Coronary artery (tissue), 2 donors: ENCODE data around the gene PRPF40B.

ENCODE experiments used
- DNase-seq: peaks from one replicate; pipeline ENCODE4 v3.0.0-alpha.2; 2017; ENCODE audit warnings: low spot score
- H3K27ac ChIP-seq, 2 donors: fragments of 200-600 bp; sonication (generic); one replicate each; pipeline ENCODE4 v1.5.1; 2016 to 2019
- H3K4me3 ChIP-seq: fragments of 200-600 bp; sonication (generic); 2 replicates; pipeline ENCODE4 v1.5.1; 2016; ENCODE audit warnings: mild to moderate bottlenecking, moderate library complexity
- TF ChIP-seq, protein P1 (sequence below): fragments of 200-600 bp; sonication (generic); IDR thresholded peaks from one replicate; pipeline ENCODE4 v1.5.1; 2019; ENCODE audit warnings: antibody characterized with exemption

PRPF40B gene

DNA sequence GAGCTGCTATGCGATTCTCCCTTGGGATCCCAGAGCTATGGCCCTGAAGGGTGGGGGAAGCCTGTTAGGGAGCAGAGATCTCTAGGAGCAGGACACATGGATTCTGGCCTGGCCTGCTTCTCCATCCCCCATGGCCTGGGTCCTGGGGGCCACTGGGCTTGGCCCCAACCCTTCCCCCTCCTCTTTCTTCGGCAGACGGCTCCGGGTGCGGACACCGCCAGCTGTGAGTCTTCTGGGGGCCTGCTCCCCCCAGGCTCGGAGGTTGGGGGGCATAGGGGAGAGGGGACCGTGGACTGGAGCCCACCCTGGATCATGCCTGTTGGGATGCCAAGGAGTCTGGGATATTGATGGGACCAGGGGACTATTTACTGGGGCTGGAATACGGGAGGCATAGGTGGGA, 9.0 kb downstream of the PRPF40B start:
- no peak overlapping the region for H3K4me3 ChIP-seq
- no peak overlapping the region for H3K27ac ChIP-seq
- TF ChIP-seq, protein P1, sequence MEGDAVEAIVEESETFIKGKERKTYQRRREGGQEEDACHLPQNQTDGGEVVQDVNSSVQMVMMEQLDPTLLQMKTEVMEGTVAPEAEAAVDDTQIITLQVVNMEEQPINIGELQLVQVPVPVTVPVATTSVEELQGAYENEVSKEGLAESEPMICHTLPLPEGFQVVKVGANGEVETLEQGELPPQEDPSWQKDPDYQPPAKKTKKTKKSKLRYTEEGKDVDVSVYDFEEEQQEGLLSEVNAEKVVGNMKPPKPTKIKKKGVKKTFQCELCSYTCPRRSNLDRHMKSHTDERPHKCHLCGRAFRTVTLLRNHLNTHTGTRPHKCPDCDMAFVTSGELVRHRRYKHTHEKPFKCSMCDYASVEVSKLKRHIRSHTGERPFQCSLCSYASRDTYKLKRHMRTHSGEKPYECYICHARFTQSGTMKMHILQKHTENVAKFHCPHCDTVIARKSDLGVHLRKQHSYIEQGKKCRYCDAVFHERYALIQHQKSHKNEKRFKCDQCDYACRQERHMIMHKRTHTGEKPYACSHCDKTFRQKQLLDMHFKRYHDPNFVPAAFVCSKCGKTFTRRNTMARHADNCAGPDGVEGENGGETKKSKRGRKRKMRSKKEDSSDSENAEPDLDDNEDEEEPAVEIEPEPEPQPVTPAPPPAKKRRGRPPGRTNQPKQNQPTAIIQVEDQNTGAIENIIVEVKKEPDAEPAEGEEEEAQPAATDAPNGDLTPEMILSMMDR = no peak
- no peak for DNase-seq

DNA sequence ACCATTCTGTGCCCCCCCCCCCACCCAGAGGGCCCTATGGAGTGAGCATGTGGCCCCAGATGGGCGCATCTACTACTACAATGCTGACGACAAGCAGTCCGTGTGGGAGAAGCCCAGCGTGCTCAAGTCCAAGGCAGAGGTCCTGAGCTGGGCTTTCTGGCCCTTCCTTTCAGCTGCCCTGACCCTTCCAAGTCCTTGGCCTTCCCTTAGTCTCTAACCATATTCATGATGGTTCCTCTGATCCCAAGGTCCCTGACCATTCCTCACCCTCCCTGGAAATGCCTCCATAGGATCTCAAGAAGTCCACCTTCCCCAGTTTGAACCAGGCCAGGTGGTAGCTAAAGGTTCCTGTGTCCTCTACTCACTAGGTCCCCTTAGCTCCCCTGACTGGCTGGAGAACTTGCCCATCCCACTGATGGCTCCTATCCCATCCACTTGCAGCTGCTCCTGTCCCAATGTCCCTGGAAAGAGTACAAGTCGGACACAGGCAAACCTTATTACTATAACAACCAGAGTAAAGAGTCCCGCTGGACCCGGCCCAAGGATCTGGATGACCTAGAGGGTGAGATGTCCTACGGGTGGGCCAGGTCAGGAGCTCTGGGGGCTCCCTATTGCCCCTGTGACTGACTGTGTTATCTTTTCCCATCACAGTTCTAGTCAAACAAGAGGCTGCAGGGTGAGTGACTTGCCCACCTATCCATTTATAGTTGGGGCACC, 9.8 kb downstream of the PRPF40B start:
- no peak for DNase-seq
- TF ChIP-seq, protein P1 = no peak
- Histone ChIP-seq H3K4me3 (no peak overlapping the region), H3K27ac (no peak overlapping the region)

DNA sequence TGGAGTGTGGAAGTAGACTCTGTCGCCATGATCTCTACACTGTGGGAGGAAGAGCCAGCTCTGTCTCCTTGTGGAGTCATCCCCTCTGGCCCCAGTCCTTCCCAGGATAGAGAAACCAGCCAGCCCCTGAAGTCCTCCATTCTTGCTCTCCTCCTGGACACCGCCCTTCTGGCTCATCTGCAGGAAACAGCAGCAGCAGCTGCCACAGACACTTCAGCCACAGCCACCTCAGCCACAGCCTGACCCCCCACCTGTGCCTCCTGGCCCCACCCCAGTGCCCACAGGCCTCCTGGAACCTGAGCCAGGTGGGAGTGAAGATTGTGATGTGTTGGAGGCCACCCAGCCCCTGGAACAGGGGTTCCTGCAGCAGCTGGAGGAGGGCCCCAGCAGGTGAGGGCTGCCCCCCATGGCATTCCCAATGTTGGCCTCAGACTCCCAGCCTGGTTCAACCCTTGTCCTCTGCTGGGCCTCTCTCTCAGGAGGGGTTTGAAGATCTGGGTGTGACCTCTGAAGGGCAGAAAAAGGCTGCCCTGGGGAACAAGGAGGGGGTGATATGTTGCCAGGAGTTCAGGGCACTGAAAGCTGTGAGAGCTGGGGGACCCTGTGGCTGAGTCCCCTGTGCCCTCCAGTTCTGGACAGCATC, 10.5 kb downstream of the PRPF40B start:
- Histone ChIP-seq H3K27ac (no peak overlapping the region), H3K4me3 (no peak overlapping the region)
- no peak for DNase-seq
- TF ChIP-seq, protein P1 = no peak

DNA sequence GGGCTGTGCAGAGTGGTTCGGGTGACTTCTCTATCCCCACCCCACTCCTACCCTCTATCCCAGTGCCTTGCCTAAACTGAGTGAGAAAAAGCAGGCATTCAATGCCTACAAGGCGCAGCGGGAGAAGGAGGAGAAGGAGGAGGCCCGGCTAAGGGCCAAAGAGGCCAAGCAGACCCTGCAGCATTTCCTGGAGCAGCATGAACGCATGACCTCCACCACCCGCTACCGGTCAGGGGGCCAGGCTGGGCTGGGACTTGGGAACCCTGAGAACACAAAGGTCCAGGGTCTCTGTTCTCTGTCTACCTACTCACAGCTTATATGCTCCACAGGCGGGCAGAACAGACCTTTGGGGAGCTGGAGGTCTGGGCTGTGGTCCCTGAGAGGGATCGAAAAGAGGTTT, 11.7 kb downstream of the PRPF40B start:
- Histone ChIP-seq H3K4me3 (no peak overlapping the region), H3K27ac (no peak overlapping the region)
- no peak for DNase-seq
- TF ChIP-seq, protein P1 = no peak

DNA sequence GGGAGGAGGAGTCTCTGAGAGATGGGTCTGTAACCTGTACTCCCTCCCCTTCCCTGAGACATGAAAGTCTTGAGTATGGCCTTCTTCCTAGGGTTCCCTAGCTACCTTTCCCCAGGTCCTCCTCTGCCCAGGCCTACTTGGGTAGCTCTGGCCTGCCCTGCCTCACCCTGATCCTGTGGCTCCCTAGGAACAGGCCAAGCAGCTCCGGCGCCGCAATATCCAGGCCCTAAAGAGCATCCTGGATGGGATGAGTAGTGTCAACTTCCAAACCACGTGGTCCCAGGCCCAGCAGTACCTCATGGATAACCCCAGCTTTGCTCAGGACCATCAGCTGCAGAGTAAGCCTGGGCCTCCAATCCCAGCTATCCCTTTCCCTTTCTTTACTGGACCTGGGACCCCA, 12.3 kb downstream of the PRPF40B start:
- H3K27ac ChIP-seq = no peak overlapping the region
- TF ChIP-seq, protein P1 = no peak
- DNase-seq = no peak
- H3K4me3 ChIP-seq = no peak overlapping the region

DNA sequence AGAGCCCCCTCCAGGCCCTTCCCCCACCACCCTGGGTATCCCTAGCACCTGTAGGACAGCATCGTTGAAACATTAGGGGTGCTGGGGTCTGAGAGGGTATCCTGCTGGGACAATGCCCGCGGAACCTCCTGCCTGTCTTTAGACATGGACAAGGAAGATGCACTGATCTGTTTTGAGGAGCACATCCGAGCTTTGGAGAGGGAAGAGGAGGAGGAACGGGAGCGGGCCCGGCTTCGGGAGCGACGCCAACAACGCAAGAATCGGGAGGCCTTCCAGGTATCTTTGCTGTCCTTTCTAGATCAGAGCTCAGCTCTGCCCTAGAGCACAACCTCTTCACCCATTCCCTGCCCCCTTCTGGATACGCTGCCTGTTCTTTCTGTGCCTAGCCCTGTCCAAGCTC, 13.2 kb downstream of the PRPF40B start:
- TF ChIP-seq, protein P1 = no peak
- H3K4me3 ChIP-seq = no peak overlapping the region
- DNase-seq = no peak
- H3K27ac ChIP-seq = peak overlapping the region; percentile 13 to 50
